HPDE6-E6E7 (cell line): ENCODE data around the gene BRICD5.

Experiments
- DNase-seq: peaks from one replicate; pipeline ENCODE4 v3.0.0; 2011; ENCODE audit warnings: missing footprints; ENCODE audit errors: extremely low spot score

BRICD5 gene

GRCh38 chr16:2163211-2163881 is 47.3 kb downstream of the BRICD5 start:
- DNase-seq, result peak; percentile 85

- DNase-seq, result no peak
Observed at GRCh38 chr16:2162676-2163118, 48.0 kb downstream of the BRICD5 start.

- DNase-seq, result no peak
Observed at GRCh38 chr16:2161911-2162310, 48.8 kb downstream of the BRICD5 start.

GRCh38 chr16:2160915-2161551 is 49.6 kb downstream of the BRICD5 start:
- no peak for DNase-seq
